Activated T-helper 2 cell treated with anti-CD3 and anti-CD28 coated beads, Interferon-gamma antibody, Interleukin-2, Interleukin-4, amounts not matched to agents 10 μg/mL and 5 μg/mL and 100 μg/mL, durations not matched to agents 14 hours and 24 hours and 36 hours (primary cell): Measurements from ENCODE around the gene PDXDC1. TPM values are rescaled to one million over a fixed set of nuclear protein-coding genes. Genes with fewer than 3 reads are reported as not detected.
"Not testable (repeated sequence)": the region's sequence is repeated elsewhere in the genome, so short reads cannot be mapped to it uniquely, and the experiment has no call there.

Source experiments
- DNase-seq: peaks from one replicate; pipeline ENCODE4 v3.0.0; 2021; ENCODE audit warnings: low spot score
- H3K27ac Mint-ChIP-seq: one replicate; pipeline ENCODE4 v1.8.0; 2021; ENCODE audit warnings: mixed read lengths
- H3K27me3 Mint-ChIP-seq: one replicate; pipeline ENCODE4 v1.8.0; 2021; ENCODE audit warnings: low read depth, mixed read lengths
- H3K36me3 Mint-ChIP-seq: one replicate; pipeline ENCODE4 v1.8.0; 2021; ENCODE audit warnings: low read depth, mixed read lengths
- H3K4me1 Mint-ChIP-seq: one replicate; pipeline ENCODE4 v1.8.0; 2021; ENCODE audit warnings: low read depth, mixed read lengths
- H3K4me3 Mint-ChIP-seq: one replicate; pipeline ENCODE4 v1.8.0; 2021; ENCODE audit warnings: low read depth, mild to moderate bottlenecking, moderate library complexity, mixed read lengths
- H3K9me3 Mint-ChIP-seq: one replicate; pipeline ENCODE4 v1.8.0; 2021; ENCODE audit warnings: mixed read lengths
- intact Hi-C: fragments of 100-400 bp; cut with micrococcal nuclease; formaldehyde crosslinking; loops from one replicate; pipeline ENCODE4 v1.15.1; 2023
- total RNA-seq: library from RNA; stranded (reverse); gene quantifications from 2 replicates; pipeline ENCODE4 v1.2.3, GENCODE V29; 2022

PDXDC1 gene
- total RNA-seq, 1 donor from 2014 or later = 56.5 TPM

GRCh38 chr16:14981234-14981633 is 6.4 kb downstream of the PDXDC1 start:
- not testable (repeated sequence) for H3K9me3 Mint-ChIP-seq

GRCh38 chr16:14982521-14982920 is 7.7 kb downstream of the PDXDC1 start:
- H3K4me1 Mint-ChIP-seq, H3K27ac Mint-ChIP-seq, intact Hi-C loops, H3K36me3 Mint-ChIP-seq, DNase-seq, H3K9me3 Mint-ChIP-seq, H3K27me3 Mint-ChIP-seq, H3K4me3 Mint-ChIP-seq: not testable (repeated sequence)

More at GRCh38 chr16:14981234-14981633, 6.4 kb downstream of the PDXDC1 start:
- H3K4me1 Mint-ChIP-seq, H3K36me3 Mint-ChIP-seq, H3K4me3 Mint-ChIP-seq, H3K27me3 Mint-ChIP-seq, intact Hi-C loops, DNase-seq, H3K27ac Mint-ChIP-seq: not testable (repeated sequence)

- H3K4me1 Mint-ChIP-seq, H3K27me3 Mint-ChIP-seq, DNase-seq, H3K4me3 Mint-ChIP-seq, intact Hi-C loops, H3K9me3 Mint-ChIP-seq, H3K27ac Mint-ChIP-seq: not testable (repeated sequence)
- peaks cover 38% of the 10 kb centered on the region for H3K36me3 Mint-ChIP-seq
Measured at GRCh38 chr16:14988092-14988491, 13.3 kb downstream of the PDXDC1 start.

GRCh38 chr16:14988661-14989191 is 13.9 kb downstream of the PDXDC1 start:
- H3K4me3 Mint-ChIP-seq, H3K27ac Mint-ChIP-seq, DNase-seq, intact Hi-C loops, H3K27me3 Mint-ChIP-seq, H3K4me1 Mint-ChIP-seq: not testable (repeated sequence)
- Mint-ChIP-seq H3K36me3 (peaks cover 42% of the 10 kb centered on the region), H3K9me3 (peaks cover 11% of the 10 kb centered on the region)

GRCh38 chr16:14989291-14990281 is 14.8 kb downstream of the PDXDC1 start:
- Mint-ChIP-seq H3K36me3 (peaks cover 41% of the 10 kb centered on the region), H3K9me3 (peaks cover 16% of the 10 kb centered on the region)
- H3K27ac Mint-ChIP-seq, H3K4me1 Mint-ChIP-seq, H3K27me3 Mint-ChIP-seq, intact Hi-C loops, H3K4me3 Mint-ChIP-seq, DNase-seq: not testable (repeated sequence)

- peaks cover 16% of the 10 kb centered on the region for H3K9me3 Mint-ChIP-seq
- DNase-seq, H3K4me1 Mint-ChIP-seq, H3K27ac Mint-ChIP-seq, intact Hi-C loops, H3K4me3 Mint-ChIP-seq, H3K27me3 Mint-ChIP-seq: not testable (repeated sequence)
- peaks cover 39% of the 10 kb centered on the region for H3K36me3 Mint-ChIP-seq
Measured at GRCh38 chr16:14993277-14994151, 18.7 kb downstream of the PDXDC1 start.

- H3K27me3 Mint-ChIP-seq, intact Hi-C loops, H3K27ac Mint-ChIP-seq, H3K4me1 Mint-ChIP-seq, DNase-seq, H3K4me3 Mint-ChIP-seq: not testable (repeated sequence)
- Mint-ChIP-seq H3K36me3 (peaks cover 22% of the 10 kb centered on the region), H3K9me3 (peaks cover 16% of the 10 kb centered on the region)
Measured at GRCh38 chr16:14996702-14997101, 21.9 kb downstream of the PDXDC1 start.

- H3K27me3 Mint-ChIP-seq, H3K9me3 Mint-ChIP-seq, H3K27ac Mint-ChIP-seq: not testable (repeated sequence)
Measured at GRCh38 chr16:14998300-14998699, 23.5 kb downstream of the PDXDC1 start.

GRCh38 chr16:14999845-15000244 is 25.0 kb downstream of the PDXDC1 start:
- DNase-seq, intact Hi-C loops, H3K27me3 Mint-ChIP-seq, H3K36me3 Mint-ChIP-seq, H3K9me3 Mint-ChIP-seq, H3K4me3 Mint-ChIP-seq, H3K27ac Mint-ChIP-seq, H3K4me1 Mint-ChIP-seq: not testable (repeated sequence)

More at GRCh38 chr16:14998300-14998699, 23.5 kb downstream of the PDXDC1 start:
- intact Hi-C loops, H3K4me1 Mint-ChIP-seq, H3K4me3 Mint-ChIP-seq, DNase-seq, H3K36me3 Mint-ChIP-seq: not testable (repeated sequence)

GRCh38 chr16:15002448-15002847 is 27.6 kb downstream of the PDXDC1 start:
- intact Hi-C loops, H3K27me3 Mint-ChIP-seq, H3K4me3 Mint-ChIP-seq, H3K9me3 Mint-ChIP-seq, H3K4me1 Mint-ChIP-seq, DNase-seq, H3K27ac Mint-ChIP-seq: not testable (repeated sequence)
- peaks cover 25% of the 10 kb centered on the region for H3K36me3 Mint-ChIP-seq

- DNase-seq, H3K4me1 Mint-ChIP-seq, H3K4me3 Mint-ChIP-seq, H3K9me3 Mint-ChIP-seq, H3K27ac Mint-ChIP-seq, H3K27me3 Mint-ChIP-seq, intact Hi-C loops: not testable (repeated sequence)
- H3K36me3 Mint-ChIP-seq = peaks cover 39% of the 10 kb centered on the region
Measured at GRCh38 chr16:15005357-15006132, 30.7 kb downstream of the PDXDC1 start.

GRCh38 chr16:15008647-15009046 is 33.8 kb downstream of the PDXDC1 start:
- DNase-seq, H3K27ac Mint-ChIP-seq, H3K4me3 Mint-ChIP-seq, intact Hi-C loops, H3K9me3 Mint-ChIP-seq, H3K27me3 Mint-ChIP-seq, H3K4me1 Mint-ChIP-seq: not testable (repeated sequence)
- H3K36me3 Mint-ChIP-seq = peaks cover 51% of the 10 kb centered on the region
